ENCODE measurements around the gene BPHL.

GRCh38 chr6:3142536-3142935 lies 24.0 kb downstream of the BPHL start:
- TF ChIP-seq, protein P1, sequence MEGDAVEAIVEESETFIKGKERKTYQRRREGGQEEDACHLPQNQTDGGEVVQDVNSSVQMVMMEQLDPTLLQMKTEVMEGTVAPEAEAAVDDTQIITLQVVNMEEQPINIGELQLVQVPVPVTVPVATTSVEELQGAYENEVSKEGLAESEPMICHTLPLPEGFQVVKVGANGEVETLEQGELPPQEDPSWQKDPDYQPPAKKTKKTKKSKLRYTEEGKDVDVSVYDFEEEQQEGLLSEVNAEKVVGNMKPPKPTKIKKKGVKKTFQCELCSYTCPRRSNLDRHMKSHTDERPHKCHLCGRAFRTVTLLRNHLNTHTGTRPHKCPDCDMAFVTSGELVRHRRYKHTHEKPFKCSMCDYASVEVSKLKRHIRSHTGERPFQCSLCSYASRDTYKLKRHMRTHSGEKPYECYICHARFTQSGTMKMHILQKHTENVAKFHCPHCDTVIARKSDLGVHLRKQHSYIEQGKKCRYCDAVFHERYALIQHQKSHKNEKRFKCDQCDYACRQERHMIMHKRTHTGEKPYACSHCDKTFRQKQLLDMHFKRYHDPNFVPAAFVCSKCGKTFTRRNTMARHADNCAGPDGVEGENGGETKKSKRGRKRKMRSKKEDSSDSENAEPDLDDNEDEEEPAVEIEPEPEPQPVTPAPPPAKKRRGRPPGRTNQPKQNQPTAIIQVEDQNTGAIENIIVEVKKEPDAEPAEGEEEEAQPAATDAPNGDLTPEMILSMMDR (IDR thresholded peaks at IDR 0.05): no peak
- TF ChIP-seq EP300 (IDR thresholded peaks at IDR 0.05) (no peak), NFE2L2 (conservative IDR thresholded peaks at IDR 0.05; ENCODE audit: low read length) (no peak), POLR2A (IDR thresholded peaks at IDR 0.05; ENCODE audit: low read length) (no peak), HDAC2 (IDR thresholded peaks at IDR 0.05) (no peak), ZNF302 (CRISPR knock-in tag; IDR thresholded peaks at IDR 0.05) (no peak), MAX (IDR thresholded peaks at IDR 0.05) (no peak), SREBF2 (IDR thresholded peaks at IDR 0.05) (no peak), RAD21 (conservative IDR thresholded peaks at IDR 0.05 in 1 of 2, IDR thresholded peaks at IDR 0.05 in 1 of 2) (no peak), USF2 (IDR thresholded peaks at IDR 0.05) (no peak)
- TF ChIP-seq, protein P2, sequence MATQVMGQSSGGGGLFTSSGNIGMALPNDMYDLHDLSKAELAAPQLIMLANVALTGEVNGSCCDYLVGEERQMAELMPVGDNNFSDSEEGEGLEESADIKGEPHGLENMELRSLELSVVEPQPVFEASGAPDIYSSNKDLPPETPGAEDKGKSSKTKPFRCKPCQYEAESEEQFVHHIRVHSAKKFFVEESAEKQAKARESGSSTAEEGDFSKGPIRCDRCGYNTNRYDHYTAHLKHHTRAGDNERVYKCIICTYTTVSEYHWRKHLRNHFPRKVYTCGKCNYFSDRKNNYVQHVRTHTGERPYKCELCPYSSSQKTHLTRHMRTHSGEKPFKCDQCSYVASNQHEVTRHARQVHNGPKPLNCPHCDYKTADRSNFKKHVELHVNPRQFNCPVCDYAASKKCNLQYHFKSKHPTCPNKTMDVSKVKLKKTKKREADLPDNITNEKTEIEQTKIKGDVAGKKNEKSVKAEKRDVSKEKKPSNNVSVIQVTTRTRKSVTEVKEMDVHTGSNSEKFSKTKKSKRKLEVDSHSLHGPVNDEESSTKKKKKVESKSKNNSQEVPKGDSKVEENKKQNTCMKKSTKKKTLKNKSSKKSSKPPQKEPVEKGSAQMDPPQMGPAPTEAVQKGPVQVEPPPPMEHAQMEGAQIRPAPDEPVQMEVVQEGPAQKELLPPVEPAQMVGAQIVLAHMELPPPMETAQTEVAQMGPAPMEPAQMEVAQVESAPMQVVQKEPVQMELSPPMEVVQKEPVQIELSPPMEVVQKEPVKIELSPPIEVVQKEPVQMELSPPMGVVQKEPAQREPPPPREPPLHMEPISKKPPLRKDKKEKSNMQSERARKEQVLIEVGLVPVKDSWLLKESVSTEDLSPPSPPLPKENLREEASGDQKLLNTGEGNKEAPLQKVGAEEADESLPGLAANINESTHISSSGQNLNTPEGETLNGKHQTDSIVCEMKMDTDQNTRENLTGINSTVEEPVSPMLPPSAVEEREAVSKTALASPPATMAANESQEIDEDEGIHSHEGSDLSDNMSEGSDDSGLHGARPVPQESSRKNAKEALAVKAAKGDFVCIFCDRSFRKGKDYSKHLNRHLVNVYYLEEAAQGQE (IDR thresholded peaks at IDR 0.05): no peak

Data from A549 (cell line).